SK-N-MC (cell line): ENCODE measurements around the gene TARP.

Experiments used
- EZH2 ChIP-seq: fragments of 200-600 bp; sonication (generic); IDR thresholded peaks from one replicate; pipeline ENCODE4 v1.6.1; 2017; ENCODE audit warnings: antibody characterized with exemption
- POLR2AphosphoS5 ChIP-seq: IDR thresholded peaks from 2 replicates; pipeline ENCODE4 v1.6.1; 2012; ENCODE audit warnings: mild to moderate bottlenecking, low read depth, low read length, borderline replicate concordance

DNA sequence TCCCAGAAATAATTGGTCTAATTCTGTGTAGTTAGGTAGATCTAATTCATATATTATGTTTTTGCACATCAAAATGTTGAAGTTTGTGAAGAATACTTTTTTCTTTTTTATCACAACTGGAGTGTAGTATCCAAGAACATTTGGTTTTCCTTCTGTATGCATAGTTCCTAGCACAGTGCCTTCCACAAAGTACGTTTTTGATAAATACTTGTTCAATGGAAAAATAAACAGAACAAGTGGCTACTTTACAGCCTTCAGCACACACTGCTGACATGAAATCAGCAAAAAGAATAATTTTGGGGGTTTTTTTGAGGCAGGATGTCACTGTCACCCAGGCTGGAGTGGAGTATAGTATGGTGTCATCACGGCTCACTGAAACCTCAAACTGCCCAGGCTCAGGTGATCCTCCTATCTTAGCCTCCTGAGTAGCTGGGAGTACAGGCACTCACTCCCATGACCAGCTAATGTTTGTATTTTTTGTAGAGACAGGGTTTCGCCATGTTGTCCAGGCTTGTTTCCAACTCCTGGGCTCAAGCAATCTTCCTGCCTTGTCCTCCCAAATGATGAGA is 27.9 kb downstream of the TARP start:
- no peak for TF ChIP-seq EZH2
- TF ChIP-seq POLR2AphosphoS5, result no peak
